Uterus (tissue), 2 donors: ENCODE data around the gene VMP1.

Experiments
- POLR2A ChIP-seq, 2 donors: fragments of 450-650 bp; IDR thresholded peaks; one replicate each; pipeline ENCODE4 v1.6.1; 2016; ENCODE audit warnings: antibody characterized with exemption in 2 of 2, mild to moderate bottlenecking in 1 of 2, moderate library complexity in 1 of 2
- TF ChIP-seq, protein P1 (sequence below), 4 experiments: fragments of 200-600 bp in 2 of 4; fragments of 450-650 bp in 2 of 4; sonication (generic) in 2 of 4; IDR thresholded peaks; one replicate each; pipeline ENCODE4 v1.5.1; 2016 to 2019; ENCODE audit warnings: antibody characterized with exemption in 4 of 4, mild to moderate bottlenecking in 2 of 4, moderate library complexity in 1 of 4

DNA sequence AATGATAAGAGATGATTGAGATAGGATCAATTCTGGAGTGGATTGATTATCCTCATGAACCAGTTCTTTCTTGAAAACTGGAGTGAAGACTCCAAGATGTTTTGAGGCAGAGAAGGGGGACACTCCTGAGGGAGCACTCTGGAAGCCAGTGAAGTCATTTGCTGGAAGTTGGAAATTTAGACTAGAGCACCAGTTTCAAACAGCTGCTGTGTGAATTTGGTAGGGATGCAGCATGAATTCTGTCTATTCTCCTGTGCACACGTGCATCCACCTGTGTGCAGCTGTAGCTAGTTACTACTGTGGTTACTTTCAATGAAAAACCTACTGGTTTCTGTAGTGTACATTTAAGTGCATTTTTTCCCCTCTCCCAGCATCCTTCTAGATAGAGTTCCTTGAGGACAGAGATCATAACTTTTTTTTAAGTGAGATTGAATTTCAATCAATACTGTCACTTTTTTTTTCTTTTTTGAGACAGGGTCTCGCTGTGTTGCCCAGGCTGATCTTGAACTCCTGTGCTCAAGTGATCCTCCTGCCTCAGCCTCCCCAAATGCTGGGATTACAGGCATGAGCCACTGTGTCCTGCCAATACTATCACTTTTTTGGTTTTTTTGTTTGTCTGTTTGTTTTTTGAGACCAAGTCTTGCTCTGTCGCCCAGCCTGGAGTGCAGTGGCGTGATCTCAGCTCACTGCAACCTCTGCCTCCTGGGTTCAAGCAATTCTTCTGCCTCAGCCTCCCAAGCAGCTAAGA is 119.4 kb downstream of the VMP1 start:
- TF ChIP-seq, protein P1, sequence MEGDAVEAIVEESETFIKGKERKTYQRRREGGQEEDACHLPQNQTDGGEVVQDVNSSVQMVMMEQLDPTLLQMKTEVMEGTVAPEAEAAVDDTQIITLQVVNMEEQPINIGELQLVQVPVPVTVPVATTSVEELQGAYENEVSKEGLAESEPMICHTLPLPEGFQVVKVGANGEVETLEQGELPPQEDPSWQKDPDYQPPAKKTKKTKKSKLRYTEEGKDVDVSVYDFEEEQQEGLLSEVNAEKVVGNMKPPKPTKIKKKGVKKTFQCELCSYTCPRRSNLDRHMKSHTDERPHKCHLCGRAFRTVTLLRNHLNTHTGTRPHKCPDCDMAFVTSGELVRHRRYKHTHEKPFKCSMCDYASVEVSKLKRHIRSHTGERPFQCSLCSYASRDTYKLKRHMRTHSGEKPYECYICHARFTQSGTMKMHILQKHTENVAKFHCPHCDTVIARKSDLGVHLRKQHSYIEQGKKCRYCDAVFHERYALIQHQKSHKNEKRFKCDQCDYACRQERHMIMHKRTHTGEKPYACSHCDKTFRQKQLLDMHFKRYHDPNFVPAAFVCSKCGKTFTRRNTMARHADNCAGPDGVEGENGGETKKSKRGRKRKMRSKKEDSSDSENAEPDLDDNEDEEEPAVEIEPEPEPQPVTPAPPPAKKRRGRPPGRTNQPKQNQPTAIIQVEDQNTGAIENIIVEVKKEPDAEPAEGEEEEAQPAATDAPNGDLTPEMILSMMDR (IDR thresholded peaks at IDR 0.05): no peak
- TF ChIP-seq POLR2A (IDR thresholded peaks at IDR 0.05): no peak
